Kidney epithelial cell (primary cell): ENCODE data around the gene ABCA6. TPM values are rescaled to one million over a fixed set of nuclear protein-coding genes. Genes with fewer than 3 reads are reported as not detected.

ENCODE experiments used
- DNase-seq: peaks from one replicate; pipeline ENCODE4 v3.0.0-alpha.2; 2010; ENCODE audit warnings: low read depth
- H3K27me3 ChIP-seq: 2 replicates; pipeline ENCODE4 v1.6.0; 2011; ENCODE audit warnings: low read length; ENCODE audit not compliant: control insufficient read depth, insufficient read depth
- H3K36me3 ChIP-seq: 2 replicates; pipeline ENCODE4 v1.5.1; 2011; ENCODE audit warnings: low read length; ENCODE audit not compliant: control insufficient read depth, insufficient read depth
- H3K4me3 ChIP-seq: 2 replicates; pipeline ENCODE4 v1.5.1; 2011; ENCODE audit warnings: low read depth, mild to moderate bottlenecking, control low read depth, low read length
- total RNA-seq: library from RNA; depleted of rRNA; stranded (reverse); fragments of >200 nt; gene quantifications from 2 replicates; pipeline ENCODE4 v1.2.3, GENCODE V29; 2015
- TF ChIP-seq, protein P1 (sequence below): IDR thresholded peaks from 2 replicates; pipeline ENCODE4 v1.5.1; 2011; ENCODE audit warnings: mild to moderate bottlenecking, moderate library complexity, low read length, control low read depth, inconsistent platforms; ENCODE audit not compliant: insufficient read depth, poor library complexity, severe bottlenecking

The ABCA6 gene
- total RNA-seq, 1 donor from 2014 or later = 0.04 TPM

DNA sequence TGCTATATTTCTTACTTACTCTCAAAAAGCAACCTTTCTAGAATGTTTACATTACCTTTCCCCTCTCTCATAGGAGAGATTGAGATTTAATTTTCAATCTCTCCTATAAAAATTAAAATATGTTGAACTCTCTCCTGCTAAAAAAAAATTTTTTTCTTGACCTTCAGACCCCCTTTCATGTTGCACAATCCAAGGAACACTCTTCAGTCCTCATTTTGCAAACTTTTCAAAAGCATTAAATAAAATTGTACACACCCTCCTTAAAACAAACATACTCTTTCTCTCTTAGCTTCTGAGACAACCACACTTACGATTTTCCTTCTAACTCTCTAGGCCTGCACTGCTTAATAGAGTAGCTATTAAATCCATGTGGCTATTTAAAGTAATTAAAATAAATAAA is 8.6 kb upstream of the ABCA6 start:
- TF ChIP-seq, protein P1, sequence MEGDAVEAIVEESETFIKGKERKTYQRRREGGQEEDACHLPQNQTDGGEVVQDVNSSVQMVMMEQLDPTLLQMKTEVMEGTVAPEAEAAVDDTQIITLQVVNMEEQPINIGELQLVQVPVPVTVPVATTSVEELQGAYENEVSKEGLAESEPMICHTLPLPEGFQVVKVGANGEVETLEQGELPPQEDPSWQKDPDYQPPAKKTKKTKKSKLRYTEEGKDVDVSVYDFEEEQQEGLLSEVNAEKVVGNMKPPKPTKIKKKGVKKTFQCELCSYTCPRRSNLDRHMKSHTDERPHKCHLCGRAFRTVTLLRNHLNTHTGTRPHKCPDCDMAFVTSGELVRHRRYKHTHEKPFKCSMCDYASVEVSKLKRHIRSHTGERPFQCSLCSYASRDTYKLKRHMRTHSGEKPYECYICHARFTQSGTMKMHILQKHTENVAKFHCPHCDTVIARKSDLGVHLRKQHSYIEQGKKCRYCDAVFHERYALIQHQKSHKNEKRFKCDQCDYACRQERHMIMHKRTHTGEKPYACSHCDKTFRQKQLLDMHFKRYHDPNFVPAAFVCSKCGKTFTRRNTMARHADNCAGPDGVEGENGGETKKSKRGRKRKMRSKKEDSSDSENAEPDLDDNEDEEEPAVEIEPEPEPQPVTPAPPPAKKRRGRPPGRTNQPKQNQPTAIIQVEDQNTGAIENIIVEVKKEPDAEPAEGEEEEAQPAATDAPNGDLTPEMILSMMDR = no peak
- Histone ChIP-seq H3K36me3 (no peaks in the 10 kb centered on the region), H3K27me3 (no peaks in the 10 kb centered on the region), H3K4me3 (no peak overlapping the region)
- DNase-seq = no peak

DNA sequence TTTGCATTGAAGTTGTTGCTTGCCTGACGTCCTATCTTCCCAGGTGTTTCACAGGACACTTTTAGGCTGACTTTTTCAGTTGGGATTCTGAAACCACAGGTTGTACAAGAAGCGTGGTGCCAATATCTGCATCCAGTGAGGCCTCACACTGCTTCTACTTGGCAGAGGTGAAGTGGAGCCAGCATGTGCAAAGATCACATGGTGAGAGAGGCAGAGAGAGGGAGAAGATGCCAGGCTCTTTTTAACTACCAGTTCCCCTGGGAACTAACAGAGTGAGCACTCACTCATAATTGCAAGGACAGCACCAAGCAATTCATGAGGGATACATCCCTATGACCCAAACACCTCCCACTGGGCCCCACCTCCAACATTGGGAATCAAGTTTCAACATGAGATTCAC is 5.8 kb upstream of the ABCA6 start:
- TF ChIP-seq, protein P1 = no peak
- Histone ChIP-seq H3K4me3 (no peak overlapping the region), H3K27me3 (no peaks in the 10 kb centered on the region), H3K36me3 (no peaks in the 10 kb centered on the region)
- DNase-seq = no peak

DNA sequence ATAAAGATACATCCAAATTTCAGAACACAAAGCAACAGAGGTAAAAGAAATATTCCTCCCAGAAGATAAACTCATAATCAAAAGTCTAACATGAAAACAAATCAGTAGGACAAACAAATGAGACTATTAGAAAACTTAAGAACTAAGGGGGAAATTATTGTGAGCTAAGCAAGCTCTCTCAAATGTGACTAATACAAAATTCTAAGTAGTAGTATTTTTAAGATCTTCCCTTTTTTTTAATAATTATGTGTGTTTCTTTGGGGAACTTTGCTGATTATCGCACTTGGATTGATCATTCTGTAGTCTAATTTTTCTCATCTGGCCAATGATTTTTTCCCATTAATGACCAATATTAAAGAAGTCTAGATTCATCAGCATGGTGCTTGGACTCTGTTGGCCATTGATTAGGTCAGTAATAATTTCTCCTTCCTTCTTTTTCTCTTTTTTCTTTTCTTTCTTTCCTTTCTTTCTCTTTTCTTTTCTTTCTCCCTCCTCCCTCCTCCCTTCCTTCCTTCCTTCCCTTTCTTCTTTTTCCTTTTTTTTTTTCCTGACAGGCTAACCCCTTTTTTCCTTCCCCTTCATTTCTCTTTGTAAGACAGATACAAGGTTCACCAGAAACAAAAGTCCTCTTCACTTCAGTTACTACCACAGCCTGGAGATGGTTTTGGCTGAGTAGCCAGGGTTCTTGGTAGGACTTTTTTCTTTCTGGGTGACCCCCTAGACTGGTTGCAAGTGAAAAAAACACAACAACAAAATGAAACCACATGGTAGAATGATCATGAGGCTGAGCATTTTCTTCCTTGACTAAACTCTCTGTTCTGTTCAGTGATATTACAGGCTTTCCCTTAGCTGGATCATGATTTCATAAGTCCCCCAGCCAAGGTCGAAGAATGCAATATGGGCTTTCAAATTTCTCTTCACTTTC is 2.9 kb upstream of the ABCA6 start:
- TF ChIP-seq, protein P1 = no peak
- H3K4me3 ChIP-seq = no peak overlapping the region
- no peak for DNase-seq
- no peaks in the 10 kb centered on the region for H3K36me3 ChIP-seq
- H3K27me3 ChIP-seq = no peaks in the 10 kb centered on the region

DNA sequence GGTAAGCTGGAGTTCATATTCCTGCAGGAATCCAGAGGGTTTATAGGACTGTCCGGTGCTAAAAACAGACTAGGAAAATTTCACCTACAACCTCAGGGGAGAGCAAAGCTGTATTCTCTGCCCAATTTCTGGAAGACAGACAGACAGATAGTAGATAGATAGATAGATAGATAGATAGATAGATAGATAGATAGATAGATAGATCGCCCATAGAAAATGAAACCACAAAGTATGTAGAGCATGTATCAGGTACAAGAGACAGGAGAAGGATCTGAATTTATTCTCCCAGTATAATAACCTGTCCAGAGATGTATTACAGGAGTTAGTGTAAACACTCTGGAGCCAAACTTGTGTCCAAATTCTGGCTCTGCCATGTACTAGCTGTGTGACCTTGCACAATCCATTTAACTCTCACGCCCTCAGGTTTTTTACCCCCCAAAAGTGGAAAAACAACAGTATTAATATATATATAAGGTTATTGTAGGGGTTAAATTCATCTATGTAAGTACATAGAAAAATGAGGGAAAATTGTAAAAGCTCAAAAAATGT is 2.1 kb upstream of the ABCA6 start:
- TF ChIP-seq, protein P1 = no peak
- H3K36me3 ChIP-seq = no peaks in the 10 kb centered on the region
- no peak overlapping the region for H3K4me3 ChIP-seq
- H3K27me3 ChIP-seq = no peaks in the 10 kb centered on the region
- DNase-seq = no peak

DNA sequence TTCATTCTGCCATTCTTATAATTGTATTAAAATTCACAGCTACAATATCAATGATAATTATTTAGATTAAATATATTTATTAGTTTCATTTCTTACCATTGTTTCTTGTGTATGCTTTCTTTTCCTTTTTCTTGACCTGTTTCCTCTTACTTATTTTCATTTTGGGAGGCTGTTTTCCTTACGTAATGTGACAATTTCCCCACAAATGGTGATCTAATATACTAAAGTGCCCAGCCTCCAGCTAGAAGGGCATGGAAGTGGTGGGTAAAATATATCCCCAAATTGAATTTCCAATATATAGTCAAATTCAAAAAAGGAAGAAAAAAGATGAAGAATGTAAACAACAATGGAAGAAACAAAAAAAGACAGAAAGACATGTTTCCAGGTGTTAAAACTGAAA is 1.5 kb upstream of the ABCA6 start:
- H3K4me3 ChIP-seq = no peak overlapping the region
- no peaks in the 10 kb centered on the region for H3K36me3 ChIP-seq
- DNase-seq = no peak
- H3K27me3 ChIP-seq = no peaks in the 10 kb centered on the region
- TF ChIP-seq, protein P1 = no peak
